ENCODE results near the gene TNRC6C.

TNRC6C gene

DNA sequence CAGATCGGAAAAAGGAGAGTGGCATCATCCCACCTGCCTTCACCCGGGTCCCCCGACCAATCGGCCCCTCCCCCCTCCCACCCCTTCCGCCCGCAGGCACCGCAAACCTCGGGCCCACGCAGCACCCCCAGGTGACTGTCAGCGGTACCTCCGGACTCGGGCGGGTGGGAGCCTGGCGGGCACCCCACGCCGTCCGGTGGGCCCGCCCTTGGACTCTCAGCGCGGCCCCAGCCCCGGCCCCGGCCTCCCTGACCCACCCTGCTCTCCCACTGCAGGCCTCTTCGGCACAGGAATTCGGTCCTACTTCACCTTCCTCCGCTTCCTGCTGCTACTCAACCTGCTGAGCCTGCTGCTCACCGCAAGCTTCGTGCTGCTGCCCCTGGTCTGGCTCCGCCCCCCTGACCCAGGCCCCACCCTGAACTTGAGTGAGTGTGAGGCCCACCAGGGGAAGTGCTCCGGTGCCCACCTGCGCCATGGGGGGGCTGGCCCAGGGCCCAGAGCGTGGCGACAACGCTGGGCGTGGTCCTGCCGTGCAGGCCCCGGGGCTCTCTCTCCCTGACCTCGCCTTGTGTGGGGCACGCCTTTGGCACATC lies 173.7 kb downstream of the TNRC6C start:
- TF ChIP-seq POLR2A (IDR thresholded peaks at IDR 0.05; ENCODE audit: extremely low read depth, insufficient read length) = no peak
- TF ChIP-seq, protein P1, sequence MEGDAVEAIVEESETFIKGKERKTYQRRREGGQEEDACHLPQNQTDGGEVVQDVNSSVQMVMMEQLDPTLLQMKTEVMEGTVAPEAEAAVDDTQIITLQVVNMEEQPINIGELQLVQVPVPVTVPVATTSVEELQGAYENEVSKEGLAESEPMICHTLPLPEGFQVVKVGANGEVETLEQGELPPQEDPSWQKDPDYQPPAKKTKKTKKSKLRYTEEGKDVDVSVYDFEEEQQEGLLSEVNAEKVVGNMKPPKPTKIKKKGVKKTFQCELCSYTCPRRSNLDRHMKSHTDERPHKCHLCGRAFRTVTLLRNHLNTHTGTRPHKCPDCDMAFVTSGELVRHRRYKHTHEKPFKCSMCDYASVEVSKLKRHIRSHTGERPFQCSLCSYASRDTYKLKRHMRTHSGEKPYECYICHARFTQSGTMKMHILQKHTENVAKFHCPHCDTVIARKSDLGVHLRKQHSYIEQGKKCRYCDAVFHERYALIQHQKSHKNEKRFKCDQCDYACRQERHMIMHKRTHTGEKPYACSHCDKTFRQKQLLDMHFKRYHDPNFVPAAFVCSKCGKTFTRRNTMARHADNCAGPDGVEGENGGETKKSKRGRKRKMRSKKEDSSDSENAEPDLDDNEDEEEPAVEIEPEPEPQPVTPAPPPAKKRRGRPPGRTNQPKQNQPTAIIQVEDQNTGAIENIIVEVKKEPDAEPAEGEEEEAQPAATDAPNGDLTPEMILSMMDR (IDR thresholded peaks at IDR 0.05; ENCODE audit: low read depth, low read length) = no peak
- TF ChIP-seq, protein P2, sequence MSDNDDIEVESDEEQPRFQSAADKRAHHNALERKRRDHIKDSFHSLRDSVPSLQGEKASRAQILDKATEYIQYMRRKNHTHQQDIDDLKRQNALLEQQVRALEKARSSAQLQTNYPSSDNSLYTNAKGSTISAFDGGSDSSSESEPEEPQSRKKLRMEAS (IDR thresholded peaks at IDR 0.05; ENCODE audit: low read depth, low read length) = no peak
- no peak for TF ChIP-seq MYC (IDR thresholded peaks at IDR 0.05; ENCODE audit: low read depth, low read length)
- no peak for DNase-seq (ENCODE audit: low read depth)
- H3K4me3 ChIP-seq (ENCODE audit: low read depth, low read length) = no peak overlapping the region

DNA sequence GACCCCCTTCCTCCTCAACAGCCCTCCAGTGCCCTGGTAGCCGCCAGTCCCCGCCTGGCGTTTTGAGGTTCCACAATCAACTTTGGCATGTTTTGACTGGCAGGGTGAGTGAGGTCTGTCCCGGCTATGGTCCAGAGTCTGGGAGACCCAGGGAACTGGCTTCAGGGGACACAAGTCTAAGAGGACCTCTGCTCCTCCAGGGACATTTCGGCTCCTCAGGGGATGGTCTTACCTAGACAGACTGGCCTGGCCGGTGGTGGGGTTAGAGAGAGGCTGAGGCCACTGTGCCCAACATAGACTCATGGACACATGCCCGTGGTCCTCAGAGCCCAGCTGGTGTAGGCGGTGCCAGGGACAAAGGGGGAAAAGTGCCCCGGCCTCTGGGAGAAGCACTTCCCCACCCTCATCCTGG lies 174.3 kb downstream of the TNRC6C start:
- H3K4me3 ChIP-seq (ENCODE audit: low read depth, low read length) = no peak overlapping the region
- TF ChIP-seq, protein P1 (IDR thresholded peaks at IDR 0.05; ENCODE audit: low read depth, low read length) = no peak
- TF ChIP-seq MYC (IDR thresholded peaks at IDR 0.05; ENCODE audit: low read depth, low read length) (no peak), POLR2A (IDR thresholded peaks at IDR 0.05; ENCODE audit: extremely low read depth, insufficient read length) (no peak)
- TF ChIP-seq, protein P2 (IDR thresholded peaks at IDR 0.05; ENCODE audit: low read depth, low read length) = no peak
- DNase-seq (ENCODE audit: low read depth) = no peak

GRCh38 chr17:78133179-78133951 lies 174.9 kb downstream of the TNRC6C start:
- TF ChIP-seq, protein P1 (IDR thresholded peaks at IDR 0.05; ENCODE audit: low read depth, low read length) = no peak
- TF ChIP-seq MYC (IDR thresholded peaks at IDR 0.05; ENCODE audit: low read depth, low read length) = no peak
- no peak for TF ChIP-seq POLR2A (IDR thresholded peaks at IDR 0.05; ENCODE audit: extremely low read depth, insufficient read length)
- TF ChIP-seq, protein P2 (IDR thresholded peaks at IDR 0.05; ENCODE audit: low read depth, low read length) = no peak
- DNase-seq (ENCODE audit: low read depth) = no peak
- H3K4me3 ChIP-seq (ENCODE audit: low read depth, low read length) = no peak overlapping the region

DNA sequence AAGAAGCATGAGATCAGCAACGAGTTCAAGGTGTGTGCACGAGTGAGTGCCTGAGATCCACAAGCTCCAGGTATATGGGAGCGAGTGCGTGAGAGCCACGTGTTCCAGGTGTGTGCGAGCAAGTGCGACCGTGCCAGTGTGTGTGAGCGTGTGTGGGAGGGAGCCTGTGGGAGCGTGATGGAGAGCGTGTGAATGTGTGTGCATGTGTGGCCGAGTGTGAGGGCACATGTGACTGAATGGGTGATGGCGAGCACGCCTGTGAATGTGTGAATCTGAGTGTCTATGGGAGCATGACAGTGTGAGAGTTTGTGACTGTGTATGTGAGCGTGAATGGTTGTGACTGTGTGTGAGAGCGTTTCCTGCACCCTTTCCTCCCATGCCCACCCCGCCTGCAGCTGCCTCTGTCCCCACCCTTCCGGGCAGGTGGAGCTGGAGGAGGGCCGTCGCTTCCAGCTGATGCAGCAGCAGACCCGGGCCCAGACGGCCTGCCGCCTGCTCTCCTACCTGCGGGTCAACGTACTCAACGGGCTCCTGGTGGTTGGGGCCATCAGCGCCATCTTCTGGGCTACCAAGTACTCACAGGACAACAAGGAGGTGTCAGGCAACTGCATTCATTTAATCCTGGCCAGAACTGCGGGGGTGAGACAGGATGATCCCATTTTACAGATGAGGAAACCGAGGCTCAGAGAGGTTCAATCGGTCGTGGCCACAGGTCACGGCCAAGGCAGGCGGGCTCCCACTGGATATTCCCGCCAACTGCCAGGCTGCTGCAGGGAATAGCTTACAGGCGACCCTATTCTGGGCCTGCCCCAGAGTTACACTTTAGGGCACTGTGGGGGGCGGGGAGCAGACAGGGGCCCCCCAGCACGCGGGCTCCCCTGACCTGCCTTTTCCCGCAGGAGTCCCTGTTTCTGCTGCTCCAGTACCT lies 175.7 kb downstream of the TNRC6C start:
- peak; percentile 79 for DNase-seq (ENCODE audit: low read depth)
- H3K4me3 ChIP-seq (ENCODE audit: low read depth, low read length) = no peak overlapping the region
- TF ChIP-seq POLR2A (IDR thresholded peaks at IDR 0.05; ENCODE audit: extremely low read depth, insufficient read length) = no peak
- TF ChIP-seq, protein P1 (IDR thresholded peaks at IDR 0.05; ENCODE audit: low read depth, low read length) = peak; percentile 67
- TF ChIP-seq, protein P2 (IDR thresholded peaks at IDR 0.05; ENCODE audit: low read depth, low read length) = 0 out of 2 replicates have a peak, but pooled peaks have one; percentile 18

GRCh38 chr17:78134899-78135385 lies 176.4 kb downstream of the TNRC6C start:
- no peak for TF ChIP-seq MYC (IDR thresholded peaks at IDR 0.05; ENCODE audit: low read depth, low read length)
- no peak for TF ChIP-seq POLR2A (IDR thresholded peaks at IDR 0.05; ENCODE audit: extremely low read depth, insufficient read length)
- TF ChIP-seq, protein P2 (IDR thresholded peaks at IDR 0.05; ENCODE audit: low read depth, low read length) = no peak
- TF ChIP-seq, protein P1 (IDR thresholded peaks at IDR 0.05; ENCODE audit: low read depth, low read length) = no peak
- H3K4me3 ChIP-seq (ENCODE audit: low read depth, low read length) = no peak overlapping the region
- no peak for DNase-seq (ENCODE audit: low read depth)

All from NB4 (cell line).